Gastroesophageal sphincter (tissue), 4 donors: ENCODE results near the gene TBC1D8. TPM values are rescaled to one million over a fixed set of nuclear protein-coding genes. Genes with fewer than 3 reads are reported as not detected.

Experiments
- ATAC-seq: fragments of 150-250 bp; one replicate; pipeline ENCODE4 v1.9.1; 2016; ENCODE audit warnings: mild to moderate bottlenecking, moderate library complexity
- H3K27ac ChIP-seq, 4 donors: fragments of 200-600 bp; sonication (generic) in 3 of 4; 1 replicate in 3 of 4; 2 replicates in 1 of 4; pipeline ENCODE4 v1.5.1; 2016 to 2019
- H3K27me3 ChIP-seq: fragments of 200-600 bp; sonication (generic); one replicate; pipeline ENCODE4 v1.5.1; 2019
- H3K36me3 ChIP-seq, 2 donors: fragments of 200-600 bp; sonication (generic); one replicate each; pipeline ENCODE4 v1.5.1; 2019; ENCODE audit warnings: control low read depth in 1 of 2
- H3K4me1 ChIP-seq, 3 donors: fragments of 200-600 bp; sonication (generic); 1 replicate in 2 of 3; 2 replicates in 1 of 3; pipeline ENCODE4 v1.5.1; 2016 to 2019; ENCODE audit warnings: control low read depth in 2 of 3
- H3K4me3 ChIP-seq, 2 donors: fragments of 200-600 bp; sonication (generic); one replicate each; pipeline ENCODE4 v1.5.1; 2019; ENCODE audit warnings: mild to moderate bottlenecking in 1 of 2, moderate library complexity in 1 of 2
- H3K9me3 ChIP-seq, 3 donors: fragments of 200-600 bp; sonication (generic); one replicate each; pipeline ENCODE4 v1.5.1; 2017 to 2019; ENCODE audit warnings: control low read depth in 2 of 3
- CTCF ChIP-seq, 4 experiments: fragments of 200-600 bp in 2 of 4; fragments of 450-650 bp in 2 of 4; sonication (generic) in 1 of 4; IDR thresholded peaks; one replicate each; pipeline ENCODE4 v1.5.1; 2017 to 2019; ENCODE audit warnings: antibody characterized with exemption in 4 of 4, mild to moderate bottlenecking in 2 of 4, moderate library complexity in 2 of 4
- EP300 ChIP-seq: sonication (generic); formaldehyde crosslinking; IDR thresholded peaks from one replicate; pipeline ENCODE4 v1.6.1; 2017; ENCODE audit warnings: antibody characterized with exemption, mild to moderate bottlenecking
- POLR2A ChIP-seq, 2 donors: fragments of 450-650 bp; IDR thresholded peaks; one replicate each; pipeline ENCODE4 v1.6.1; 2017; ENCODE audit warnings: antibody characterized with exemption in 2 of 2, mild to moderate bottlenecking in 2 of 2, moderate library complexity in 1 of 2
- POLR2AphosphoS5 ChIP-seq: sonication (generic); formaldehyde crosslinking; IDR thresholded peaks from one replicate; pipeline ENCODE4 v1.6.1; 2017; ENCODE audit warnings: antibody characterized with exemption
- WGBS, 2 donors: methylation state at CpG; one replicate each; pipeline ENCODE4 v1.1.5; 2018; ENCODE audit warnings: low coverage in 1 of 2; 5-methylcytosine and 5-hydroxymethylcytosine counted together
- total RNA-seq, 4 donors: library from RNA; depleted of rRNA; stranded (reverse); fragments of >200 nt; gene quantifications; one replicate each; pipeline ENCODE4 v1.1.0, GENCODE V29; 2016

The TBC1D8 gene
- total RNA-seq, 4 donors from 2014 or later: 14.9 to 45.5 (median 32.6) TPM

GRCh38 chr2:100974712-100975520 is 176.3 kb downstream of the TBC1D8 start:
- Histone ChIP-seq H3K27me3 (no peaks in the 10 kb centered on the region), H3K9me3 (no peaks in the 10 kb centered on the region), H3K4me3 (no peak overlapping the region), H3K27ac (no peak overlapping the region), H3K36me3 (peaks cover 0 to 77% of the 10 kb centered on the region in 2 donors), H3K4me1 (peaks cover 0 to 14% (median 0%) of the 10 kb centered on the region in 3 donors)
- ATAC-seq: no peak
- WGBS, 2 donors: 93% methylated on average over 13 to 15 of the region's 22 CpGs
- TF ChIP-seq CTCF (IDR thresholded peaks at IDR 0.05) (no peak), POLR2AphosphoS5 (no peak), POLR2A (IDR thresholded peaks at IDR 0.05) (no peak), EP300 (no peak)

GRCh38 chr2:100972452-100972851 is 178.7 kb downstream of the TBC1D8 start:
- H3K27me3 ChIP-seq: no peaks in the 10 kb centered on the region
- no peaks in the 10 kb centered on the region for H3K9me3 ChIP-seq
- no peak for TF ChIP-seq POLR2AphosphoS5
- TF ChIP-seq CTCF (IDR thresholded peaks at IDR 0.05): no peak
- no peak for TF ChIP-seq EP300
- H3K36me3 ChIP-seq: peaks cover 0 to 98% of the 10 kb centered on the region in 2 donors
- no peak overlapping the region for H3K27ac ChIP-seq
- no peaks in the 10 kb centered on the region for H3K4me1 ChIP-seq
- no peak for ATAC-seq
- 83 to 85% methylated on average over 6 to 7 of the region's 7 CpGs for WGBS, 2 donors
- no peak overlapping the region for H3K4me3 ChIP-seq

GRCh38 chr2:100971221-100971620 is 180.0 kb downstream of the TBC1D8 start:
- Histone ChIP-seq H3K27ac (no peak overlapping the region), H3K4me1 (no peaks in the 10 kb centered on the region), H3K9me3 (no peaks in the 10 kb centered on the region), H3K27me3 (no peaks in the 10 kb centered on the region), H3K36me3 (peaks cover 0 to 88% of the 10 kb centered on the region in 2 donors), H3K4me3 (no peak overlapping the region)
- TF ChIP-seq CTCF (IDR thresholded peaks at IDR 0.05) (no peak), POLR2A (IDR thresholded peaks at IDR 0.05) (no peak), POLR2AphosphoS5 (no peak), EP300 (no peak)
- 92 to 100% methylated on average over 1 to 7 of the region's 9 CpGs for WGBS, 2 donors
- ATAC-seq: no peak

GRCh38 chr2:100969998-100970397 is 181.2 kb downstream of the TBC1D8 start:
- Histone ChIP-seq H3K36me3 (peaks cover 0 to 82% of the 10 kb centered on the region in 2 donors), H3K27me3 (no peaks in the 10 kb centered on the region), H3K4me1 (no peaks in the 10 kb centered on the region), H3K27ac (no peak overlapping the region), H3K9me3 (no peaks in the 10 kb centered on the region), H3K4me3 (no peak overlapping the region)
- ATAC-seq: no peak
- no peak for TF ChIP-seq EP300
- TF ChIP-seq POLR2AphosphoS5: no peak
- TF ChIP-seq POLR2A (IDR thresholded peaks at IDR 0.05): no peak
- TF ChIP-seq CTCF (IDR thresholded peaks at IDR 0.05): no peak
- 83 to 97% methylated on average over 2 to 3 of the region's 7 CpGs for WGBS, 2 donors
